Endothelial cell of umbilical vein (primary cell): ENCODE data around the gene XRCC4. TPM values are rescaled to one million over a fixed set of nuclear protein-coding genes. Genes with fewer than 3 reads are reported as not detected.

Experiments
- BruUV-seq: library from RNA; stranded (reverse); fragments of 400-500 nt; replicated peaks from 2 replicates; lab custom pipeline; 2021; lab: Mats Ljungman, UMichigan
- CTCF ChIA-PET: fragments of 300-600, 350-600 bp; sonication (Branson Sonifier 250); formaldehyde crosslinking; loops from one replicate; lab custom pipeline; 2021; ENCODE audit warnings: antibody characterized with exemption, inconsistent platforms; lab: Charles Lee
- POLR2A ChIA-PET: fragments of 300-600, 350-600 bp; sonication (Branson Sonifier 250); formaldehyde crosslinking; loops from one replicate; lab custom pipeline; 2021; ENCODE audit warnings: antibody characterized with exemption, inconsistent platforms; lab: Charles Lee
- DNase-seq: peaks from one replicate; pipeline ENCODE4 v3.0.0-alpha.2; 2011; ENCODE audit warnings: low read depth, low spot score
- FAIRE-seq: peaks from 2 replicates; lab custom pipeline; 2011; peaks lifted over from hg19 to GRCh38; lab: Jason Lieb, UNC
- H2AFZ ChIP-seq: 2 replicates; pipeline ENCODE4 v1.6.0; 2012; ENCODE audit warnings: low read depth, low read length, control low read depth, inconsistent platforms
- H3K27ac ChIP-seq: 2 replicates; pipeline ENCODE4 v1.5.1; 2011; ENCODE audit warnings: low read depth, mild to moderate bottlenecking, control low read depth, low read length, moderate library complexity; ENCODE audit not compliant: insufficient read depth
- H3K27me3 ChIP-seq, 2 experiments: 2 replicates each; pipeline versions ENCODE4 v1.6.0 to v1.6.1; 2011; ENCODE audit warnings: low read length in 2 of 2, mixed read lengths in 1 of 2; ENCODE audit not compliant: control insufficient read depth in 2 of 2, insufficient read depth in 2 of 2
- H3K36me3 ChIP-seq, 2 experiments: 2 replicates in 1 of 2; 3 replicates in 1 of 2; pipeline ENCODE4 v1.5.1; 2011; ENCODE audit warnings: low read length in 2 of 2, mild to moderate bottlenecking in 1 of 2, moderate library complexity in 1 of 2; ENCODE audit not compliant: control insufficient read depth in 2 of 2, insufficient read depth in 2 of 2; ENCODE audit errors: extremely low read depth in 1 of 2
- H3K4me1 ChIP-seq: 3 replicates; pipeline ENCODE4 v1.5.1; 2011; ENCODE audit warnings: mild to moderate bottlenecking, low read length; ENCODE audit not compliant: control insufficient read depth, insufficient read depth; ENCODE audit errors: extremely low read depth
- H3K4me2 ChIP-seq: 2 replicates; pipeline ENCODE4 v1.6.1; 2011; ENCODE audit warnings: low read length, control low read depth, mixed read lengths; ENCODE audit not compliant: insufficient read depth
- H3K4me3 ChIP-seq, 3 experiments: fragments of 200-600 bp in 1 of 3; sonication (generic), shearing (Covaris generic) in 1 of 3; replicated peaks in 1 of 3; 2 replicates each; pipeline ENCODE4 v1.5.1; 2011 to 2016; ENCODE audit warnings: control low read depth in 3 of 3, low read length in 3 of 3, mild to moderate bottlenecking in 2 of 3, inconsistent platforms in 1 of 3, low read depth in 1 of 3, moderate library complexity in 1 of 3; ENCODE audit not compliant: insufficient read depth in 1 of 3
- H3K79me2 ChIP-seq: 2 replicates; pipeline ENCODE4 v1.6.0; 2012; ENCODE audit warnings: low read length, inconsistent platforms; ENCODE audit not compliant: control insufficient read depth, insufficient read depth
- H3K9ac ChIP-seq: replicated peaks from 2 replicates; pipeline ENCODE3; 2011; ENCODE audit warnings: low read length, control low read depth; ENCODE audit not compliant: insufficient read depth; ENCODE audit errors: extremely low read depth
- H3K9me1 ChIP-seq: replicated peaks from 3 replicates; pipeline ENCODE4 v1.6.0; 2011; ENCODE audit warnings: mild to moderate bottlenecking, low read length; ENCODE audit not compliant: control insufficient read depth, insufficient read depth; ENCODE audit errors: extremely low read depth
- H3K9me3 ChIP-seq: replicated peaks from 2 replicates; pipeline ENCODE4 v1.5.1; 2012; ENCODE audit warnings: low read length, inconsistent platforms; ENCODE audit not compliant: control insufficient read depth, insufficient read depth
- H4K20me1 ChIP-seq: replicated peaks from 2 replicates; pipeline ENCODE3; 2011; ENCODE audit warnings: mild to moderate bottlenecking, low read length; ENCODE audit not compliant: control insufficient read depth, insufficient read depth; ENCODE audit errors: extremely low read depth
- CTCF ChIP-seq, 2 donors: IDR thresholded peaks; 1 replicate in 1 of 2; 2 replicates in 1 of 2; pipeline ENCODE4 v1.5.1; 2011; ENCODE audit warnings: low read length in 2 of 2, mild to moderate bottlenecking in 2 of 2, moderate library complexity in 2 of 2, control low read depth in 1 of 2, inconsistent platforms in 1 of 2, low read depth in 1 of 2; ENCODE audit not compliant: insufficient read depth in 1 of 2; ENCODE audit errors: extremely low read depth in 1 of 2
- EZH2 ChIP-seq: IDR thresholded peaks from 2 replicates; pipeline ENCODE4 v1.6.1; 2012; ENCODE audit warnings: borderline replicate concordance, low read depth, mild to moderate bottlenecking, moderate library complexity, low read length, inconsistent platforms; ENCODE audit not compliant: severe bottlenecking
- FOS ChIP-seq: IDR thresholded peaks from 2 replicates; pipeline ENCODE4 v1.6.1; 2011; ENCODE audit warnings: mild to moderate bottlenecking, low read length, moderate library complexity, borderline replicate concordance; ENCODE audit not compliant: insufficient read depth
- GATA2 ChIP-seq: IDR thresholded peaks from 2 replicates; pipeline ENCODE4 v1.7.0; 2011; ENCODE audit warnings: low read depth, mild to moderate bottlenecking, moderate library complexity, mixed read lengths, low read length; ENCODE audit not compliant: insufficient read length, insufficient read depth
- JUN ChIP-seq: IDR thresholded peaks from 2 replicates; pipeline ENCODE4 v1.6.1; 2011; ENCODE audit warnings: borderline replicate concordance, low read depth; ENCODE audit not compliant: insufficient read length, insufficient read depth
- MAX ChIP-seq: IDR thresholded peaks from 2 replicates; pipeline ENCODE4 v1.6.1; 2011; ENCODE audit not compliant: insufficient read depth, insufficient read length
- MYC ChIP-seq: IDR thresholded peaks from one replicate; pipeline ENCODE4 v1.6.1; 2011; ENCODE audit warnings: mild to moderate bottlenecking, low read depth, low read length
- POLR2A ChIP-seq: IDR thresholded peaks from 2 replicates; pipeline ENCODE4 v1.6.1; 2012; ENCODE audit warnings: low read depth, mild to moderate bottlenecking, control low read depth, low read length
- POLR2AphosphoS5 ChIP-seq: IDR thresholded peaks from 2 replicates; pipeline ENCODE4 v1.6.1; 2012; ENCODE audit warnings: low read depth, mild to moderate bottlenecking, control low read depth, low read length, moderate library complexity; ENCODE audit not compliant: insufficient read depth
- dilution Hi-C: fragments of 300-500 bp; cut with MboI; formaldehyde crosslinking; loops from one replicate; pipeline ENCODE4 v1.15.0; 2019; ENCODE audit warnings: low sequenced_read_pairs; ENCODE audit not compliant: extremely low pct_ligation_motif_present
- intact Hi-C: fragments of 100-400 bp; cut with micrococcal nuclease; formaldehyde crosslinking; loops from one replicate; pipeline ENCODE4 v1.10.0; 2022
- polyA plus RNA-seq, 4 experiments: library from polyadenylated mRNA; depleted of rRNA in 3 of 4; stranded (reverse) in 3 of 4; unstranded in 1 of 4; fragments of >200 nt; gene quantifications; 2 replicates each; pipeline versions ENCODE4 v1.2.1 to v1.2.3, GENCODE V29; 2011 to 2012; ENCODE audit warnings: missing spikeins in 1 of 4
- total RNA-seq: library from RNA; stranded (reverse); gene quantifications from 2 replicates; pipeline ENCODE4 v1.2.3, GENCODE V29; 2021

Gene XRCC4
- total and polyA plus RNA-seq, 2 donors (not counting 3 experiments of a cell fraction or from before 2014, with no cell fraction given), result 1.3 to 7.7 TPM

- peaks cover 5% of the 10 kb centered on the region for H4K20me1 ChIP-seq
- peak overlapping the region; percentile 49 for H3K4me2 ChIP-seq
- H3K27me3 ChIP-seq, result peaks cover 15 to 31% of the 10 kb centered on the region in 2 experiments
- ChIA-PET CTCF (no interaction called here), POLR2A (no interaction called here)
- BruUV-seq, result no TSS peak
- H3K4me1 ChIP-seq, result peaks cover 16% of the 10 kb centered on the region
- no peaks in the 10 kb centered on the region for H3K36me3 ChIP-seq
- no peak overlapping the region for H3K4me3 ChIP-seq
- TF ChIP-seq POLR2AphosphoS5, result no peak
- TF ChIP-seq CTCF (IDR thresholded peaks at IDR 0.05; ENCODE audit: extremely low read depth in 1 of 2, insufficient read depth in 1 of 2, low read depth in 1 of 2, low read length in 2 of 2), result no peak
- no peak for TF ChIP-seq MAX
- TF ChIP-seq POLR2A, result no peak
- no peak for TF ChIP-seq JUN
- no peak for TF ChIP-seq FOS
- TF ChIP-seq MYC, result no peak
- TF ChIP-seq GATA2, result no peak
- no peak for TF ChIP-seq EZH2
- H2AFZ ChIP-seq, result no peak overlapping the region
- DNase-seq (no peak), FAIRE-seq (no peak)
- intact Hi-C loops (loop anchor here (1.0 to 10.0 kb wide), 3 partner anchors 19 to 376 kb away; partner anchors contain the start of genes TMEM167A, VCAN and XRCC4), dilution Hi-C loops (no loop called here)
- no peak overlapping the region for H3K9ac ChIP-seq
- H3K27ac ChIP-seq, result no peak overlapping the region
- H3K79me2 ChIP-seq, result no peaks in the 10 kb centered on the region
- no peaks in the 10 kb centered on the region for H3K9me3 ChIP-seq
- no peaks in the 10 kb centered on the region for H3K9me1 ChIP-seq
Observed at GRCh38 chr5:83096660-83097339, 19.5 kb downstream of the XRCC4 start.
